ENCODE results near the gene LGALS9. TPM values are rescaled to one million over a fixed set of nuclear protein-coding genes. Genes with fewer than 3 reads are reported as not detected.
"Not testable (repeated sequence)": the region's sequence is repeated elsewhere in the genome, so short reads cannot be mapped to it uniquely, and the experiment has no call there.

LGALS9 gene
- polyA plus RNA-seq, 1 donor (not counting 4 experiments of a cell fraction or from before 2014, with no cell fraction given): 0.94 TPM

DNA sequence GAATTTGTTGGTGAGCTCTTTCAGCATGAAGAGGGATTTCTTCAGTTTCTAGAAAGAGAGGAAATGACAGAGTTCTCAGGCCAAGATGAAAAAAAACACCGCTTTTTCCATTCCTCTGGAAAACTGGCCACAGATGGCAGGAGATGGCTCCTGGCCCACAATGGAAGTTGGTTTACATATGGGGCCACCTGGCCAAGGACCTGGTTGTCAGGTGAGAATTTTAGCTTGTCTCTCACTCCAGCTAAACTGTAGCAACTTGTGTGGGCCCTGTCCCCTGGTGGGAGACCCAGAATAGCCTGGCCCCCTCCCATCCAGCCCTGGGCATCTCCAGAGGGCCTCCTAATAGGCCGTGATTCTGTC is 33.6 kb downstream of the LGALS9 start:
- Histone ChIP-seq H3K79me2 (ENCODE audit: control insufficient read depth, insufficient read depth, low read length) (no peaks in the 10 kb centered on the region), H3K9me1 (ENCODE audit: control insufficient read depth, extremely low read depth, insufficient read depth, low read length) (no peaks in the 10 kb centered on the region), H3K4me1 (ENCODE audit: control insufficient read depth, extremely low read depth, insufficient read depth, low read length) (no peaks in the 10 kb centered on the region), H3K27ac (ENCODE audit: control insufficient read depth, insufficient read depth, low read length) (no peak overlapping the region), H3K27me3 (ENCODE audit: control insufficient read depth, extremely low read depth, insufficient read depth, low read length) (no peaks in the 10 kb centered on the region), H3K4me3 (ENCODE audit: control insufficient read depth in 2 of 3, extremely low read depth in 1 of 3, insufficient read depth in 2 of 3, low read depth in 1 of 3, low read length in 3 of 3) (no peak overlapping the region), H3K36me3 (ENCODE audit: control insufficient read depth in 2 of 2, extremely low read depth in 1 of 2, insufficient read depth in 2 of 2, low read length in 2 of 2) (no peaks in the 10 kb centered on the region), H4K20me1 (ENCODE audit: control insufficient read depth, extremely low read depth, insufficient read depth, low read length) (no peaks in the 10 kb centered on the region), H3K4me2 (ENCODE audit: control insufficient read depth, extremely low read depth, insufficient read depth, low read depth, low read length) (no peak overlapping the region), H3K9me3 (ENCODE audit: control insufficient read depth, low read depth, low read length) (no peaks in the 10 kb centered on the region), H2AFZ (ENCODE audit: control insufficient read depth, low read length) (no peak overlapping the region), H3K9ac (ENCODE audit: control insufficient read depth, extremely low read depth, insufficient read depth, low read length) (no peak overlapping the region)
- FAIRE-seq: no peak
- TF ChIP-seq, protein P1, sequence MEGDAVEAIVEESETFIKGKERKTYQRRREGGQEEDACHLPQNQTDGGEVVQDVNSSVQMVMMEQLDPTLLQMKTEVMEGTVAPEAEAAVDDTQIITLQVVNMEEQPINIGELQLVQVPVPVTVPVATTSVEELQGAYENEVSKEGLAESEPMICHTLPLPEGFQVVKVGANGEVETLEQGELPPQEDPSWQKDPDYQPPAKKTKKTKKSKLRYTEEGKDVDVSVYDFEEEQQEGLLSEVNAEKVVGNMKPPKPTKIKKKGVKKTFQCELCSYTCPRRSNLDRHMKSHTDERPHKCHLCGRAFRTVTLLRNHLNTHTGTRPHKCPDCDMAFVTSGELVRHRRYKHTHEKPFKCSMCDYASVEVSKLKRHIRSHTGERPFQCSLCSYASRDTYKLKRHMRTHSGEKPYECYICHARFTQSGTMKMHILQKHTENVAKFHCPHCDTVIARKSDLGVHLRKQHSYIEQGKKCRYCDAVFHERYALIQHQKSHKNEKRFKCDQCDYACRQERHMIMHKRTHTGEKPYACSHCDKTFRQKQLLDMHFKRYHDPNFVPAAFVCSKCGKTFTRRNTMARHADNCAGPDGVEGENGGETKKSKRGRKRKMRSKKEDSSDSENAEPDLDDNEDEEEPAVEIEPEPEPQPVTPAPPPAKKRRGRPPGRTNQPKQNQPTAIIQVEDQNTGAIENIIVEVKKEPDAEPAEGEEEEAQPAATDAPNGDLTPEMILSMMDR (optimal IDR thresholded peaks at IDR 0.05 in 1 of 3, IDR thresholded peaks at IDR 0.05 in 1 of 3, conservative IDR thresholded peaks at IDR 0.05 in 1 of 3; ENCODE audit: extremely low read depth in 1 of 3, insufficient read depth in 2 of 3, low read length in 3 of 3): no peak
- no peak for TF ChIP-seq EZH2 (IDR thresholded peaks at IDR 0.05; ENCODE audit: low read length)
- no peak for DNase-seq (ENCODE audit: low read depth, low spot score)
- dilution Hi-C loops (cut with MboI; ENCODE audit: extremely low pct_ligation_motif_present, low sequenced_read_pairs): no loop called here

- H3K27ac ChIP-seq (ENCODE audit: control insufficient read depth, insufficient read depth, low read length): no peak overlapping the region
- no peaks in the 10 kb centered on the region for H3K79me2 ChIP-seq (ENCODE audit: control insufficient read depth, insufficient read depth, low read length)
- no peaks in the 10 kb centered on the region for H3K27me3 ChIP-seq (ENCODE audit: control insufficient read depth, extremely low read depth, insufficient read depth, low read length)
- H2AFZ ChIP-seq (ENCODE audit: control insufficient read depth, low read length): no peak overlapping the region
- no peaks in the 10 kb centered on the region for H3K4me1 ChIP-seq (ENCODE audit: control insufficient read depth, extremely low read depth, insufficient read depth, low read length)
- DNase-seq (ENCODE audit: low read depth, low spot score) (no peak), FAIRE-seq (no peak)
- no peak overlapping the region for H3K9ac ChIP-seq (ENCODE audit: control insufficient read depth, extremely low read depth, insufficient read depth, low read length)
- no peak overlapping the region for H3K4me3 ChIP-seq (ENCODE audit: control insufficient read depth in 2 of 3, extremely low read depth in 1 of 3, insufficient read depth in 2 of 3, low read depth in 1 of 3, low read length in 3 of 3)
- no peaks in the 10 kb centered on the region for H3K9me3 ChIP-seq (ENCODE audit: control insufficient read depth, low read depth, low read length)
- dilution Hi-C loops (cut with MboI; ENCODE audit: extremely low pct_ligation_motif_present, low sequenced_read_pairs): no loop called here
- TF ChIP-seq EZH2 (IDR thresholded peaks at IDR 0.05; ENCODE audit: low read length): no peak
- TF ChIP-seq, protein P1 (optimal IDR thresholded peaks at IDR 0.05 in 1 of 3, IDR thresholded peaks at IDR 0.05 in 1 of 3, conservative IDR thresholded peaks at IDR 0.05 in 1 of 3; ENCODE audit: extremely low read depth in 1 of 3, insufficient read depth in 2 of 3, low read length in 3 of 3): no peak
- H3K4me2 ChIP-seq (ENCODE audit: control insufficient read depth, extremely low read depth, insufficient read depth, low read depth, low read length): no peak overlapping the region
- H4K20me1 ChIP-seq (ENCODE audit: control insufficient read depth, extremely low read depth, insufficient read depth, low read length): no peaks in the 10 kb centered on the region
- no peaks in the 10 kb centered on the region for H3K9me1 ChIP-seq (ENCODE audit: control insufficient read depth, extremely low read depth, insufficient read depth, low read length)
- H3K36me3 ChIP-seq (ENCODE audit: control insufficient read depth in 2 of 2, extremely low read depth in 1 of 2, insufficient read depth in 2 of 2, low read length in 2 of 2): no peaks in the 10 kb centered on the region
Measured at GRCh38 chr17:27665549-27665948, 34.6 kb downstream of the LGALS9 start.

DNA sequence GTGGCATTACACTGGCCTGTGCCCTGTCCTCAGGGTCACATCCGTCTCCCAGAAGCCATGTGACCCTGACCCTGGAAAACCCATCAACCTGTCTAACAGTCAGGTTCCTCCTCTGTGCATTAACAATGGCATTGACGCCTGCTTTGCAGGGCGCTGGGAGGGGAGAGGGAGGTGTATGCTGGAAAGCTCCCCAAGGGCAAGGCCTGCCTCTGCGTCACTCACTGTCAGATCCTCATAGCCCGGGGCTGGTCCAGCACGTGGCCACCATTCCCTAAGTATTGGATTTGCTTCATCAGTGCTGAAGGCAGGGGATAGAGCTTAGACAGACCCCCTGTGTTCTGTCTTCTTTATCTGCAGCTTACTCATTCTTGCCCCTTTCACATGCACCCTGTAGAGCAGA is 35.3 kb downstream of the LGALS9 start:
- H3K9me1 ChIP-seq (ENCODE audit: control insufficient read depth, extremely low read depth, insufficient read depth, low read length); H3K9ac ChIP-seq (ENCODE audit: control insufficient read depth, extremely low read depth, insufficient read depth, low read length); H2AFZ ChIP-seq (ENCODE audit: control insufficient read depth, low read length); H3K27ac ChIP-seq (ENCODE audit: control insufficient read depth, insufficient read depth, low read length); H3K36me3 ChIP-seq (ENCODE audit: control insufficient read depth in 2 of 2, extremely low read depth in 1 of 2, insufficient read depth in 2 of 2, low read length in 2 of 2); H3K4me3 ChIP-seq (ENCODE audit: control insufficient read depth in 2 of 3, extremely low read depth in 1 of 3, insufficient read depth in 2 of 3, low read depth in 1 of 3, low read length in 3 of 3); H4K20me1 ChIP-seq (ENCODE audit: control insufficient read depth, extremely low read depth, insufficient read depth, low read length); FAIRE-seq; DNase-seq (ENCODE audit: low read depth, low spot score); H3K4me1 ChIP-seq (ENCODE audit: control insufficient read depth, extremely low read depth, insufficient read depth, low read length); H3K79me2 ChIP-seq (ENCODE audit: control insufficient read depth, insufficient read depth, low read length); dilution Hi-C loops (cut with MboI; ENCODE audit: extremely low pct_ligation_motif_present, low sequenced_read_pairs); H3K4me2 ChIP-seq (ENCODE audit: control insufficient read depth, extremely low read depth, insufficient read depth, low read depth, low read length); H3K9me3 ChIP-seq (ENCODE audit: control insufficient read depth, low read depth, low read length); H3K27me3 ChIP-seq (ENCODE audit: control insufficient read depth, extremely low read depth, insufficient read depth, low read length): not testable (repeated sequence)

Measured in keratinocyte (primary cell).